T-helper 1 cell (primary cell): ENCODE measurements around the gene BPHL.
"Not testable (repeated sequence)": the region's sequence is repeated elsewhere in the genome, so short reads cannot be mapped to it uniquely, and the experiment has no call there.

Experiments
- DNase-seq, 5 donors: peaks; one replicate each; pipeline ENCODE4 v3.0.0-alpha.2; 2012 to 2020
- total RNA-seq, 4 donors: gene quantifications; one replicate each; lab custom pipeline; 2026; lab: John Stamatoyannopoulos, UW

BPHL gene
- 3.1 to 7.9 (median 5.9) reads per million in 4 donors for total RNA-seq

- DNase-seq: peak; percentile 96 to 100 (median 99)
Observed at GRCh38 chr6:3118353-3119039, at the start of gene BPHL. Gene BPHL (plus strand): TSS chr6:3118711. CDS start chr6:3118741, 30 bp downstream.

- no peak for DNase-seq
Observed at GRCh38 chr6:3071568-3071967, 46.9 kb upstream of the BPHL start.

- DNase-seq: no peak
Observed at GRCh38 chr6:3072798-3073197, 45.7 kb upstream of the BPHL start.

GRCh38 chr6:3073382-3073781, 45.1 kb upstream of the BPHL start:
- DNase-seq: no peak

- no peak for DNase-seq
Observed at GRCh38 chr6:3075772-3076113, 42.8 kb upstream of the BPHL start.

- no peak for DNase-seq
Observed at GRCh38 chr6:3076320-3076719, 42.2 kb upstream of the BPHL start.

- DNase-seq: no peak
Observed at GRCh38 chr6:3077430-3077829, 41.1 kb upstream of the BPHL start.

- not testable (repeated sequence) for DNase-seq
Observed at GRCh38 chr6:3078952-3079351, 39.6 kb upstream of the BPHL start.

GRCh38 chr6:3079682-3080081, 38.8 kb upstream of the BPHL start:
- no peak for DNase-seq

- DNase-seq: no peak
Observed at GRCh38 chr6:3081960-3082359, 36.6 kb upstream of the BPHL start.

GRCh38 chr6:3085074-3085473, 33.4 kb upstream of the BPHL start:
- peak in 1 of 5 donors; percentile 25 for DNase-seq

- DNase-seq: no peak
Observed at GRCh38 chr6:3086282-3086946, 32.1 kb upstream of the BPHL start.

- DNase-seq: no peak
Observed at GRCh38 chr6:3088446-3088845, 30.1 kb upstream of the BPHL start.

GRCh38 chr6:3088968-3089367, 29.5 kb upstream of the BPHL start:
- no peak for DNase-seq

GRCh38 chr6:3090013-3090412, 28.5 kb upstream of the BPHL start:
- no peak for DNase-seq

- DNase-seq: no peak
Observed at GRCh38 chr6:3094815-3095214, 23.7 kb upstream of the BPHL start.

- no peak for DNase-seq
Observed at GRCh38 chr6:3102875-3103274, 15.6 kb upstream of the BPHL start.

GRCh38 chr6:3108746-3109414, 9.6 kb upstream of the BPHL start:
- DNase-seq: no peak

- no peak for DNase-seq
Observed at GRCh38 chr6:3109761-3110160, 8.8 kb upstream of the BPHL start.

GRCh38 chr6:3114377-3114776, 4.1 kb upstream of the BPHL start:
- no peak for DNase-seq

GRCh38 chr6:3117912-3118352, 579 bp upstream of the BPHL start:
- DNase-seq: no peak

GRCh38 chr6:3119040-3119723, 671 bp downstream of the BPHL start:
- no peak for DNase-seq

GRCh38 chr6:3120765-3121089, 2.2 kb downstream of the BPHL start:
- no peak for DNase-seq

- DNase-seq: no peak
Observed at GRCh38 chr6:3122823-3123182, 4.3 kb downstream of the BPHL start.
